Measurements from ENCODE around the gene CACNA1G. TPM values are rescaled to one million over a fixed set of nuclear protein-coding genes. Genes with fewer than 3 reads are reported as not detected.
A peak's percentile ranks its signal among the peaks of the same experiment; 100 is the strongest.

Gene CACNA1G
- total RNA-seq, 4 donors from 2014 or later: 0.15 to 0.94 (median 0.16) TPM; not detected in 1

DNA sequence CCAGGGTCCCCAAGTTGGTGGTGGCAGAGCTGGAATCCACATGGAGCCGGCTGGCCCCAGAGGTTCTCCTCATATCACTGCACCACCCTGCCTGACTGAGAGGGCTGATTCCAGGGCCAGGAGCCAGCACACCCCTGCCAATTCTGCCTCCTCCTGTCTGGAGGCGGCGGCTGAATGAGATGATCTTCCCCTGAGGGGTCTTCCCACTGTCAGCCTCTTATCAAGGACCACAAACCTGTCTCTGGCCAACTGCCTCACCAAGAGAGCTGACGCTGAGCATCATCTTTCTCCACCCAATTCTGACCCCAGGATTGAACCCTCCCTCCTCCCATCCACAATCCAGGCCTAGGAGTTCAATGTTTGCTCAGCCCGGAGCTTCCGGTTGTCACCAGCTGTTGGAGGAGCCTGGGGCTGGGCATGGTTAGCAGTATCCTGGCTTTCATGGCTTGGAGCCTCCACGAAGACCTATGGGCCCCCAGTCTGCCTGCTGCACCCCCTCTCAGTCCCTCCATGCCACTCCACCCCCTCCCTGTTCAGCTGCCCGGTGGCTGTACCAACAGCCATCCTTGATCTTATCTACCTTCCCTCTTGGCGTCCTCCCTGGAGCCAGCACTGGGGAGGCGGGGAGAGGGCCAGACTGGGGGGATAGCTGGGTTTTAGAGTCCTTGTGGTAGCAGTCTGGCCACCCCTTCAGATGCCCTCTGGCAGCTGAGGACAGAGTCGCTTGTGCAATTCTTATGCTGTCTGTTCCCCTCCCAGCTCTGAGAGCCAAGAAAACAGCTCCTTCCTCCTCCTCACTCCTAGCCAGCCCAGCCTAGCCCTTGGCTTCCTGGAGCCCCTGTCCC, 99.7 kb downstream of the CACNA1G start:
- Histone ChIP-seq H3K27ac (peak overlapping the region in 2 of 4 donors; percentile 38 to 52), H3K4me1 (peaks cover 0 to 34% (median 18%) of the 10 kb centered on the region in 3 donors), H3K27me3 (no peaks in the 10 kb centered on the region), H3K4me3 (no peak overlapping the region), H3K36me3 (no peaks in the 10 kb centered on the region), H3K9me3 (no peaks in the 10 kb centered on the region)
- peak; percentile 53 for ATAC-seq
- TF ChIP-seq EP300 (IDR thresholded peaks at IDR 0.05) (no peak), POLR2AphosphoS5 (IDR thresholded peaks at IDR 0.05) (no peak), POLR2A (IDR thresholded peaks at IDR 0.05) (no peak)
- TF ChIP-seq, protein P1, sequence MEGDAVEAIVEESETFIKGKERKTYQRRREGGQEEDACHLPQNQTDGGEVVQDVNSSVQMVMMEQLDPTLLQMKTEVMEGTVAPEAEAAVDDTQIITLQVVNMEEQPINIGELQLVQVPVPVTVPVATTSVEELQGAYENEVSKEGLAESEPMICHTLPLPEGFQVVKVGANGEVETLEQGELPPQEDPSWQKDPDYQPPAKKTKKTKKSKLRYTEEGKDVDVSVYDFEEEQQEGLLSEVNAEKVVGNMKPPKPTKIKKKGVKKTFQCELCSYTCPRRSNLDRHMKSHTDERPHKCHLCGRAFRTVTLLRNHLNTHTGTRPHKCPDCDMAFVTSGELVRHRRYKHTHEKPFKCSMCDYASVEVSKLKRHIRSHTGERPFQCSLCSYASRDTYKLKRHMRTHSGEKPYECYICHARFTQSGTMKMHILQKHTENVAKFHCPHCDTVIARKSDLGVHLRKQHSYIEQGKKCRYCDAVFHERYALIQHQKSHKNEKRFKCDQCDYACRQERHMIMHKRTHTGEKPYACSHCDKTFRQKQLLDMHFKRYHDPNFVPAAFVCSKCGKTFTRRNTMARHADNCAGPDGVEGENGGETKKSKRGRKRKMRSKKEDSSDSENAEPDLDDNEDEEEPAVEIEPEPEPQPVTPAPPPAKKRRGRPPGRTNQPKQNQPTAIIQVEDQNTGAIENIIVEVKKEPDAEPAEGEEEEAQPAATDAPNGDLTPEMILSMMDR (IDR thresholded peaks at IDR 0.05): no peak
- 0 to 72% methylated on average over 1 to 2 of the region's 11 CpGs for WGBS, 2 donors (ENCODE audit: low coverage in 1 of 2)

DNA sequence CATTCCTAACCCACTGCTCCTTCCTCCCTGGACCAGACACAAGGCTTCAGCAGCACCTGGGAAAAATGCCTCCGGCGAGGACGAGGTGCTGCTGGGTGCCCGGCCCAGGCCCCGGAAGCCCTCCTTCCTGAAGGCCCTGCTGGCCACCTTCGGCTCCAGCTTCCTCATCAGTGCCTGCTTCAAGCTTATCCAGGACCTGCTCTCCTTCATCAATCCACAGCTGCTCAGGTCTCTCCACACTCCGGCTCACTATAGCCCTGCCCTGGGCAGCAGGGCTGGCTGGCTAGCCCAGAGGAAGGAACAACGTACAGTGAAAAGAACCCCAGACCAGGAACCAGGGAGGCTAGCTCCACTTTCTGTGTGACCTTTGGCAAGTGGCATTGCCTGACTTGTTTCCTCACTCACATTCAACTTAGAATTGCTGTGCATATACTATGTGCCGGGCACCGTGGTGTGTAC, 100.4 kb downstream of the CACNA1G start:
- Histone ChIP-seq H3K4me1 (peaks cover 0 to 34% (median 18%) of the 10 kb centered on the region in 3 donors), H3K4me3 (no peak overlapping the region), H3K27me3 (no peaks in the 10 kb centered on the region), H3K36me3 (no peaks in the 10 kb centered on the region), H3K9me3 (no peaks in the 10 kb centered on the region), H3K27ac (peak overlapping the region in 2 of 4 donors; percentile 38 to 52)
- TF ChIP-seq, protein P1 (IDR thresholded peaks at IDR 0.05): no peak
- TF ChIP-seq POLR2AphosphoS5 (IDR thresholded peaks at IDR 0.05): no peak
- no peak for TF ChIP-seq EP300 (IDR thresholded peaks at IDR 0.05)
- TF ChIP-seq POLR2A (IDR thresholded peaks at IDR 0.05): no peak
- ATAC-seq: no peak
- WGBS, 2 donors (ENCODE audit: low coverage in 1 of 2): no CpG with 5 or more reads among the region's 10 CpGs

DNA sequence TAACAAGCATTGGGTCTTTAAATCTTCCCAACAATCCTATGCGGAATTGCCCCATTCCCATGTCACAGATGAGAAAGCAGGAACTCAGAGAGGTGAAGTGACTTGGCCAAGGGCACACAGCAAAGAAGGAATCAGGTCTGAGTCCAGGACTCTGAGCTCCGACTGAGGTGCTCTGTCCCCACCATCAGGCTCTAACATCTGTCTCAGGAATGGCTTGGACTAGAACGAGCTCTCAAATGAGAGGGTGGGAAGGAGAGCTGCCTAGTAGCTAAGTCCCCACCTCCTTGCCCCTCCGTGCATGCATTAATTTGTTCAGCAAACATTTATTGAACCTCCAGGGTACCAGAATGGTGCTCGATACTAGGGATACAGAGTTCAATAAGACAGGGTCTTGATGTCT, 100.8 kb downstream of the CACNA1G start:
- TF ChIP-seq, protein P1 (IDR thresholded peaks at IDR 0.05): no peak
- TF ChIP-seq POLR2A (IDR thresholded peaks at IDR 0.05) (no peak), EP300 (IDR thresholded peaks at IDR 0.05) (no peak), POLR2AphosphoS5 (IDR thresholded peaks at IDR 0.05) (no peak)
- H3K27me3 ChIP-seq: no peaks in the 10 kb centered on the region
- no peaks in the 10 kb centered on the region for H3K9me3 ChIP-seq
- H3K27ac ChIP-seq: peak overlapping the region in 2 of 4 donors; percentile 38 to 52
- H3K4me3 ChIP-seq: no peak overlapping the region
- peaks cover 0 to 34% (median 18%) of the 10 kb centered on the region in 3 donors for H3K4me1 ChIP-seq
- no peaks in the 10 kb centered on the region for H3K36me3 ChIP-seq
- ATAC-seq: no peak
- 61 to 100% methylated on average over 2 of the region's 5 CpGs for WGBS, 2 donors (ENCODE audit: low coverage in 1 of 2)

DNA sequence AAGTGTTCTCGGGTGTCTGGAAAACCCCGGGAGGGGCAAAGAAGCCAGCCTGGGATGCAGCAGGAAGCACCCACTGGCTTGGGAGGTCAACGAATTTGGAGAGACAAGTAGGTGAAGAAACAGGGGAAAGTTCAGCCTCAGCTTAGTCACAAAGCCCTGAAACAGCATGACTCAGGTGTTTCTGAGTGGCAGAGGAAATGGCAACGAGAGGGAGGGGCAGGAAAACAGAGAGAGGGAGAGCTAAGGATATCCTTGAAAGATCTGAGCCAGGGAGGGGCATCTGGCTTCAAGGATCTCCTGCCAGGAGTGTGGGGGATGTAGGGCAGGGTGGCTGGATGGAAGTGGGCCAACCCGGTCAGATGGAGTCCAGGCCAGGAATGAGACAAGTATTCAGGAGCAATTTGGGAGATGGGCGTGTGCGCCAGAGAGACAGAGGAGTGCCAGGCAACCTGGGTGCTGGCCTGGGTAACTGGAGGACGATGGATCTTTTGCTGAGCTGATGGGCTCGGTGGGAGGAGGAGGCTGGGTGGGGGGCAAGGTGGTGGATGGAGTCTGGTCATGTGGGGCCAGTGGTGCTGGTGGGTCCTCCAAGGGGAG, 101.4 kb downstream of the CACNA1G start:
- peak overlapping the region in 2 of 4 donors; percentile 38 to 52 for H3K27ac ChIP-seq
- H3K27me3 ChIP-seq: no peaks in the 10 kb centered on the region
- peaks cover 0 to 34% (median 18%) of the 10 kb centered on the region in 3 donors for H3K4me1 ChIP-seq
- WGBS, 2 donors (ENCODE audit: low coverage in 1 of 2): 31 to 42% methylated on average over 2 to 9 of the region's 9 CpGs
- TF ChIP-seq EP300 (IDR thresholded peaks at IDR 0.05) (no peak), POLR2AphosphoS5 (IDR thresholded peaks at IDR 0.05) (peak; percentile 92), POLR2A (IDR thresholded peaks at IDR 0.05) (no peak)
- TF ChIP-seq, protein P1 (IDR thresholded peaks at IDR 0.05): no peak
- no peak overlapping the region for H3K4me3 ChIP-seq
- no peaks in the 10 kb centered on the region for H3K9me3 ChIP-seq
- ATAC-seq: peak; percentile 77
- H3K36me3 ChIP-seq: no peaks in the 10 kb centered on the region

Data from gastroesophageal sphincter (tissue), 4 donors.